IMR-90 (cell line): Measurements from ENCODE around the gene GALNT9. TPM values are rescaled to one million over a fixed set of nuclear protein-coding genes. Genes with fewer than 3 reads are reported as not detected.

Experiments
- ATAC-seq: fragments of 200-7000 bp; cut with Tn5 transposase; 2 replicates; pipeline ENCODE4 v1.9.1; 2020; ENCODE audit warnings: low read depth, mild to moderate bottlenecking, moderate library complexity
- BruUV-seq: library from RNA; stranded (reverse); fragments of 400-500 nt; replicated peaks from 2 replicates; lab custom pipeline; 2021; lab: Mats Ljungman, UMichigan
- CTCF ChIA-PET: fragments of 300-600 bp; formaldehyde crosslinking; extraction: SDS; loops from one replicate; lab custom pipeline; 2021; ENCODE audit warnings: antibody characterized with exemption; lab: Yijun Ruan, JAX
- POLR2A ChIA-PET: fragments of 300-600 bp; sonication (Branson Sonifier 250); formaldehyde crosslinking; loops from one replicate; lab custom pipeline; 2022; ENCODE audit warnings: antibody characterized with exemption; ENCODE audit not compliant: unreplicated experiment; lab: Charles Lee
- DNase-seq: peaks from one replicate; pipeline ENCODE4 v3.0.0; 2013
- H2AFZ ChIP-seq: replicated peaks from 2 replicates; pipeline ENCODE3; 2013; ENCODE audit warnings: low read length, mild to moderate bottlenecking; ENCODE audit not compliant: poor library complexity
- H2AK5ac ChIP-seq: 2 replicates; pipeline ENCODE4 v1.6.1; 2013; ENCODE audit warnings: low read depth, low read length, inconsistent platforms
- H2AK9ac ChIP-seq: replicated peaks from 2 replicates; pipeline ENCODE3; 2013; ENCODE audit warnings: mild to moderate bottlenecking, low read depth, low read length, moderate library complexity; ENCODE audit not compliant: poor library complexity
- H2BK120ac ChIP-seq: 2 replicates; pipeline ENCODE4 v1.6.1; 2013; ENCODE audit warnings: low read depth, low read length, inconsistent platforms
- H2BK15ac ChIP-seq: 3 replicates; pipeline ENCODE4 v1.6.1; 2013; ENCODE audit warnings: low read depth, low read length, inconsistent platforms
- H2BK20ac ChIP-seq: 2 replicates; pipeline ENCODE4 v1.6.1; 2013; ENCODE audit warnings: low read depth, mild to moderate bottlenecking, inconsistent platforms, low read length, moderate library complexity
- H2BK5ac ChIP-seq: 2 replicates; pipeline ENCODE4 v1.6.1; 2013; ENCODE audit warnings: mild to moderate bottlenecking, low read depth, low read length, inconsistent platforms; ENCODE audit not compliant: poor library complexity, severe bottlenecking
- H3K14ac ChIP-seq: replicated peaks from 2 replicates; pipeline ENCODE4 v1.6.1; 2013; ENCODE audit warnings: low read depth, low read length, inconsistent platforms
- H3K18ac ChIP-seq: 2 replicates; pipeline ENCODE4 v1.6.1; 2013; ENCODE audit warnings: low read depth, low read length, control low read depth
- H3K23ac ChIP-seq: 2 replicates; pipeline ENCODE4 v1.6.1; 2013; ENCODE audit warnings: low read depth, low read length, inconsistent platforms
- H3K27ac ChIP-seq: 2 replicates; pipeline ENCODE4 v1.5.1; 2013; ENCODE audit warnings: mild to moderate bottlenecking, control low read depth, low read length; ENCODE audit not compliant: insufficient read depth
- H3K27me3 ChIP-seq: 2 replicates; pipeline ENCODE4 v1.6.1; 2013; ENCODE audit warnings: low read length; ENCODE audit not compliant: control insufficient read depth, insufficient read depth
- H3K36me3 ChIP-seq: 2 replicates; pipeline ENCODE4 v1.6.1; 2013; ENCODE audit warnings: low read length, mixed read lengths; ENCODE audit not compliant: control insufficient read depth, insufficient read depth
- H3K4ac ChIP-seq: 2 replicates; pipeline ENCODE4 v1.6.1; 2013; ENCODE audit warnings: low read depth, low read length, inconsistent platforms
- H3K4me1 ChIP-seq: 2 replicates; pipeline ENCODE4 v1.6.1; 2013; ENCODE audit warnings: low read length, mixed read lengths; ENCODE audit not compliant: control insufficient read depth, insufficient read depth
- H3K4me2 ChIP-seq: 2 replicates; pipeline ENCODE4 v1.6.1; 2013; ENCODE audit warnings: low read depth, mild to moderate bottlenecking, control low read depth, low read length, moderate library complexity
- H3K4me3 ChIP-seq: 2 replicates; pipeline ENCODE4 v1.5.1; 2013; ENCODE audit warnings: low read depth, mild to moderate bottlenecking, control low read depth, low read length, moderate library complexity; ENCODE audit not compliant: insufficient read depth
- H3K56ac ChIP-seq: 2 replicates; pipeline ENCODE4 v1.6.1; 2013; ENCODE audit warnings: low read length, inconsistent platforms; ENCODE audit not compliant: insufficient read depth; ENCODE audit errors: extremely low read depth
- H3K79me1 ChIP-seq, 2 experiments: 2 replicates each; pipeline ENCODE4 v1.6.1; 2013; ENCODE audit warnings: low read length in 2 of 2, inconsistent platforms in 1 of 2, low read depth in 1 of 2
- H3K9ac ChIP-seq: 2 replicates; pipeline ENCODE4 v1.6.1; 2013; ENCODE audit warnings: low read depth, low read length, control low read depth
- H3K9me1 ChIP-seq: 2 replicates; pipeline ENCODE4 v1.6.1; 2013; ENCODE audit warnings: low read length, inconsistent platforms; ENCODE audit not compliant: insufficient read depth
- H3K9me3 ChIP-seq: 2 replicates; pipeline ENCODE4 v1.6.1; 2013; ENCODE audit warnings: low read length; ENCODE audit not compliant: control insufficient read depth, insufficient read depth
- H4K20me1 ChIP-seq: 2 replicates; pipeline ENCODE4 v1.6.1; 2013; ENCODE audit warnings: low read length, inconsistent platforms; ENCODE audit not compliant: insufficient read depth
- H4K5ac ChIP-seq: 2 replicates; pipeline ENCODE4 v1.6.1; 2013; ENCODE audit warnings: mild to moderate bottlenecking, low read depth, low read length, control low read depth
- H4K8ac ChIP-seq, 2 experiments: 2 replicates each; pipeline ENCODE4 v1.6.1; 2013; ENCODE audit warnings: low read depth in 2 of 2, low read length in 2 of 2, control low read depth in 1 of 2, inconsistent platforms in 1 of 2
- H4K91ac ChIP-seq: 2 replicates; pipeline ENCODE4 v1.6.1; 2013; ENCODE audit warnings: low read depth, low read length, inconsistent platforms; ENCODE audit not compliant: insufficient read depth
- BHLHE40 ChIP-seq: fragments of 150-350 bp; IDR thresholded peaks from 2 replicates; pipeline ENCODE4 v1.6.1; 2016; ENCODE audit warnings: mild to moderate bottlenecking, low read depth, low read length
- CEBPB ChIP-seq: IDR thresholded peaks from 2 replicates; pipeline ENCODE4 v1.6.1; 2012; ENCODE audit warnings: low read depth, low read length, improper control_type of control experiment
- CHD1 ChIP-seq: IDR thresholded peaks from 2 replicates; pipeline ENCODE4 v1.6.1; 2012; ENCODE audit warnings: low read depth, low read length, improper control_type of control experiment
- FOS ChIP-seq: fragments of 150-350 bp; IDR thresholded peaks from 2 replicates; pipeline ENCODE4 v1.6.1; 2016; ENCODE audit warnings: low read depth, low read length
- MAFK ChIP-seq: IDR thresholded peaks from 2 replicates; pipeline ENCODE4 v1.6.1; 2012; ENCODE audit warnings: low read depth, low read length, improper control_type of control experiment
- MAZ ChIP-seq: IDR thresholded peaks from 2 replicates; pipeline ENCODE4 v1.6.1; 2012; ENCODE audit warnings: low read depth, mild to moderate bottlenecking, low read length, improper control_type of control experiment, moderate library complexity, borderline replicate concordance
- MXI1 ChIP-seq: IDR thresholded peaks from 2 replicates; pipeline ENCODE4 v1.6.1; 2012; ENCODE audit warnings: low read depth, mild to moderate bottlenecking, low read length, moderate library complexity, borderline replicate concordance
- NFE2L2 ChIP-seq: fragments of 150-350 bp; IDR thresholded peaks from 2 replicates; pipeline ENCODE4 v1.6.1; 2016; ENCODE audit warnings: low read depth, mild to moderate bottlenecking, low read length
- POLR2A ChIP-seq: IDR thresholded peaks from 2 replicates; pipeline ENCODE4 v1.6.1; 2012; ENCODE audit warnings: mild to moderate bottlenecking, low read depth, low read length
- RAD21 ChIP-seq: IDR thresholded peaks from 2 replicates; pipeline ENCODE4 v1.6.1; 2012; ENCODE audit warnings: low read length, improper control_type of control experiment
- RCOR1 ChIP-seq: IDR thresholded peaks from 2 replicates; pipeline ENCODE4 v1.6.1; 2012; ENCODE audit warnings: mild to moderate bottlenecking, low read length, improper control_type of control experiment; ENCODE audit not compliant: insufficient replicate concordance
- RFX5 ChIP-seq: IDR thresholded peaks from 2 replicates; pipeline ENCODE4 v1.8.0; 2012; ENCODE audit warnings: low read depth, mild to moderate bottlenecking, low read length, moderate library complexity
- SMC3 ChIP-seq: fragments of 150-350 bp; IDR thresholded peaks from 2 replicates; pipeline ENCODE4 v1.6.1; 2016; ENCODE audit warnings: low read depth, mild to moderate bottlenecking, antibody characterized with exemption, low read length, moderate library complexity
- WGBS, 2 experiments: methylation state at CpG; one replicate each; pipeline versions ENCODE4 v1.1.5 to v1.1.7; 2013; ENCODE audit warnings: missing lambda C conversion rate in 2 of 2; ENCODE audit not compliant: insufficient read length in 1 of 2; ENCODE audit errors: extremely low coverage in 2 of 2; 5-methylcytosine and 5-hydroxymethylcytosine counted together
- dilution Hi-C: fragments of 300-500 bp; cut with HindIII; formaldehyde crosslinking; loops from one replicate; pipeline ENCODE4 v1.14.3; 2018; ENCODE audit warnings: low sequenced_read_pairs; ENCODE audit not compliant: unreplicated experiment
- in situ Hi-C: fragments of 300-500 bp; cut with MboI; formaldehyde crosslinking; loops from 3 replicates; pipeline ENCODE4 v1.14.3; 2019; ENCODE audit warnings: low sequenced_read_pairs, inconsistent platforms, mixed read lengths
- intact Hi-C: fragments of 100-400 bp; cut with micrococcal nuclease; formaldehyde crosslinking; loops from 2 replicates; pipeline ENCODE4 v1.10.0; 2022
- polyA plus RNA-seq, 3 experiments: library from polyadenylated mRNA; depleted of rRNA; stranded (reverse); fragments of >200 nt; gene quantifications; 2 replicates each; pipeline ENCODE4 v1.2.3, GENCODE V29; 2012; ENCODE audit warnings: low replicate concordance in 1 of 3
- total RNA-seq: library from RNA; depleted of rRNA; stranded (reverse); fragments of >200 nt; gene quantifications from 2 replicates; pipeline ENCODE4 v1.2.3, GENCODE V29; 2012
- TF ChIP-seq, protein P1 (sequence below): conservative IDR thresholded peaks from 2 replicates; pipeline ENCODE4 v1.5.1; 2012; ENCODE audit warnings: mild to moderate bottlenecking, low read depth, low read length, improper control_type of control experiment
- TF ChIP-seq, protein P2 (sequence below): fragments of 150-350 bp; IDR thresholded peaks from 2 replicates; pipeline ENCODE4 v1.6.1; 2016; ENCODE audit warnings: low read depth, mild to moderate bottlenecking, low read length, moderate library complexity, borderline replicate concordance
- TF ChIP-seq, protein P3 (sequence below): fragments of 150-350 bp; IDR thresholded peaks from 2 replicates; pipeline ENCODE4 v1.6.1; 2017; ENCODE audit warnings: mild to moderate bottlenecking, antibody characterized with exemption, low read length, low read depth

GALNT9 gene
- total and polyA plus RNA-seq, 2 of the 4 experiments (the other 2 are of a cell fraction), result under 0.01 to 0.12 TPM

DNA sequence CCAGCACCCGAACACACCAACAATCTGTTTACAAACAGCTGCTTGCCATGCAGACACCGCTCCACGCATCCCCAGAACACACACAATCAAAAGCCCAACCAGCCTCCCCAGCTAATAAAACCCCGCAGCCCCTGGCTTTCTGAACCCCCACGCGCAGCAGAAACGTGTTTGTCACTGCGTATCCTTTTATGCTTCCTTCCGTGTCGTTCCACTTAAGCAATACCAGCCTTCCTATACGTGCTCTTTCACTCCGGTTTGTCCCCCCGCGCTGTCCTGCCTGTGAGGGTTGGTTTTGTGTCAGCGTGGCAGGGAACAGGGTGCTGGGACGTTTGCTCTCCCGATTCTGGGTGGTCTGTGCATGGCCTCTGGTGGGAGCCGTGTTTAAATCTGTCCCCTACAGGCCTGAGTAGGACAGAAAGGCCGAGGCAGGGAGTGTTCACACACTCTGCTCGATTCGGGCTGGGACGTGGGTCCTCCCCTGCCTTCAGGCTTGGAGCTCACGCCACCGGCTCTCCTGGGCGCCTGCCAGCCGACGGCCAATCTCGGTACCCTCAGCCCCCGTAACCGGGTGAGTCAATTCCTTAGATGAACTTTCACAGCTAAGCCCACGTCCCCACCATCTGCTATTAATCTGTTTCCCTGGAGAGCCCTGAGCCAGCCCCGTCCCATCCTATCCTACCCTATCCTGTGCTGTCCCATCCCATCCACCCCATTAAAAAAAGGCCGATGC is 125.2 kb downstream of the GALNT9 start:
- Histone ChIP-seq H3K79me1 (no peaks in the 10 kb centered on the region), H2BK120ac (no peak overlapping the region), H2AFZ (no peak overlapping the region), H3K4me3 (no peak overlapping the region), H3K4me2 (no peak overlapping the region), H4K20me1 (no peaks in the 10 kb centered on the region), H3K9ac (no peak overlapping the region), H3K18ac (no peak overlapping the region), H4K91ac (no peak overlapping the region), H3K23ac (no peak overlapping the region), H3K36me3 (no peaks in the 10 kb centered on the region), H4K8ac (no peak overlapping the region), H3K27me3 (peaks cover 30% of the 10 kb centered on the region), H2AK5ac (no peak overlapping the region), H2BK5ac (no peak overlapping the region), H3K9me1 (no peaks in the 10 kb centered on the region), H3K9me3 (no peaks in the 10 kb centered on the region; the same call in 1 of the 2 replicates), H2BK15ac (no peak overlapping the region), H4K5ac (no peak overlapping the region), H2BK20ac (no peak overlapping the region), H3K4ac (no peak overlapping the region), H3K4me1 (no peaks in the 10 kb centered on the region), H3K56ac (no peak overlapping the region), H3K14ac (no peak overlapping the region), H2AK9ac (no peak overlapping the region), H3K27ac (no peak overlapping the region)
- no TSS peak for BruUV-seq
- ChIA-PET CTCF (no interaction called here), POLR2A (no interaction called here)
- WGBS, 2 experiments, result 42% methylated on average over 10 of the region's 33 CpGs; no CpG with 5 or more reads in 1 of the 2 experiments
- DNase-seq, result no peak
- intact Hi-C loops, result no loop called here
- peak; percentile 27; the same call in 1 of the 2 replicates for ATAC-seq
- dilution Hi-C loops, result no loop called here
- in situ Hi-C loops, result no loop called here
- TF ChIP-seq RCOR1 (no peak), NFE2L2 (no peak), RFX5 (no peak), RAD21 (no peak), MAZ (no peak), POLR2A (no peak), SMC3 (no peak), MAFK (no peak), MXI1 (no peak), FOS (no peak), BHLHE40 (no peak), CEBPB (no peak), CHD1 (no peak)
- TF ChIP-seq, protein P1, sequence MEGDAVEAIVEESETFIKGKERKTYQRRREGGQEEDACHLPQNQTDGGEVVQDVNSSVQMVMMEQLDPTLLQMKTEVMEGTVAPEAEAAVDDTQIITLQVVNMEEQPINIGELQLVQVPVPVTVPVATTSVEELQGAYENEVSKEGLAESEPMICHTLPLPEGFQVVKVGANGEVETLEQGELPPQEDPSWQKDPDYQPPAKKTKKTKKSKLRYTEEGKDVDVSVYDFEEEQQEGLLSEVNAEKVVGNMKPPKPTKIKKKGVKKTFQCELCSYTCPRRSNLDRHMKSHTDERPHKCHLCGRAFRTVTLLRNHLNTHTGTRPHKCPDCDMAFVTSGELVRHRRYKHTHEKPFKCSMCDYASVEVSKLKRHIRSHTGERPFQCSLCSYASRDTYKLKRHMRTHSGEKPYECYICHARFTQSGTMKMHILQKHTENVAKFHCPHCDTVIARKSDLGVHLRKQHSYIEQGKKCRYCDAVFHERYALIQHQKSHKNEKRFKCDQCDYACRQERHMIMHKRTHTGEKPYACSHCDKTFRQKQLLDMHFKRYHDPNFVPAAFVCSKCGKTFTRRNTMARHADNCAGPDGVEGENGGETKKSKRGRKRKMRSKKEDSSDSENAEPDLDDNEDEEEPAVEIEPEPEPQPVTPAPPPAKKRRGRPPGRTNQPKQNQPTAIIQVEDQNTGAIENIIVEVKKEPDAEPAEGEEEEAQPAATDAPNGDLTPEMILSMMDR, result no peak
- TF ChIP-seq, protein P2, sequence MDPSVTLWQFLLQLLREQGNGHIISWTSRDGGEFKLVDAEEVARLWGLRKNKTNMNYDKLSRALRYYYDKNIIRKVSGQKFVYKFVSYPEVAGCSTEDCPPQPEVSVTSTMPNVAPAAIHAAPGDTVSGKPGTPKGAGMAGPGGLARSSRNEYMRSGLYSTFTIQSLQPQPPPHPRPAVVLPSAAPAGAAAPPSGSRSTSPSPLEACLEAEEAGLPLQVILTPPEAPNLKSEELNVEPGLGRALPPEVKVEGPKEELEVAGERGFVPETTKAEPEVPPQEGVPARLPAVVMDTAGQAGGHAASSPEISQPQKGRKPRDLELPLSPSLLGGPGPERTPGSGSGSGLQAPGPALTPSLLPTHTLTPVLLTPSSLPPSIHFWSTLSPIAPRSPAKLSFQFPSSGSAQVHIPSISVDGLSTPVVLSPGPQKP, result no peak
- TF ChIP-seq, protein P3, sequence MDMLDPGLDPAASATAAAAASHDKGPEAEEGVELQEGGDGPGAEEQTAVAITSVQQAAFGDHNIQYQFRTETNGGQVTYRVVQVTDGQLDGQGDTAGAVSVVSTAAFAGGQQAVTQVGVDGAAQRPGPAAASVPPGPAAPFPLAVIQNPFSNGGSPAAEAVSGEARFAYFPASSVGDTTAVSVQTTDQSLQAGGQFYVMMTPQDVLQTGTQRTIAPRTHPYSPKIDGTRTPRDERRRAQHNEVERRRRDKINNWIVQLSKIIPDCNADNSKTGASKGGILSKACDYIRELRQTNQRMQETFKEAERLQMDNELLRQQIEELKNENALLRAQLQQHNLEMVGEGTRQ, result no peak
